Urothelium cell line (cell line): ENCODE results near the gene SPCS3.
"Not testable (repeated sequence)": the region's sequence is repeated elsewhere in the genome, so short reads cannot be mapped to it uniquely, and the experiment has no call there.

Experiments used
- DNase-seq: peaks from one replicate; pipeline ENCODE4 v3.0.0; 2011; ENCODE audit warnings: low spot score, mixed read lengths
- FAIRE-seq: peaks from 2 replicates; lab custom pipeline; 2011; peaks lifted over from hg19 to GRCh38; lab: Jason Lieb, UNC

SPCS3 gene

GRCh38 chr4:176340871-176341685, 21.3 kb downstream of the SPCS3 start:
- DNase-seq (peak; percentile 29), FAIRE-seq (no peak)

- DNase-seq (no peak), FAIRE-seq (no peak)
These were observed 22.6 kb downstream of the SPCS3 start for GRCh38 chr4:176342384-176342783.

- DNase-seq (no peak), FAIRE-seq (no peak)
These were observed 23.5 kb downstream of the SPCS3 start for GRCh38 chr4:176343286-176343685.

- FAIRE-seq, DNase-seq: not testable (repeated sequence)
These were observed 25.6 kb downstream of the SPCS3 start for GRCh38 chr4:176345346-176345745.

DNA sequence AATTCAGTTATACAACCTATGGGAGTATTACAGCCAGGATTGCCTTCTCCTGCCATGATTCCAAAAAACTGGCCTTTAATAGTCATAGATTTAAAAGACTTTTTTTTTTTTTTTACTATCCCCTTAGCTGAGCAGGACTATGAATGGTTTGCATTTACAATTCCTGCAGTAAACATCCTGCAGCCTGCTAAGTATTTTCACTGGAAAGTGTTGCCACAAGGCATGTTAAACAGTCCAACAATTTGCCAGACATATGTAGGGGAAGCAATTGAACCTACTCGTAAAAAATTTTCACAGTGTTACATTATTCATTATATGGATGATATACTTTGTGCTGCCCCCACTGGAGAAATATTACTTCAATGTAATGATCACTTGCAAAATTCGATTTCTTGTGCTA, 27.1 kb downstream of the SPCS3 start:
- not testable (repeated sequence) for DNase-seq, FAIRE-seq

GRCh38 chr4:176350671-176351070, 30.9 kb downstream of the SPCS3 start:
- FAIRE-seq = no peak

GRCh38 chr4:176354884-176355283, 35.1 kb downstream of the SPCS3 start:
- DNase-seq = no peak
- FAIRE-seq = no peak

More at GRCh38 chr4:176350671-176351070, 30.9 kb downstream of the SPCS3 start:
- DNase-seq = no peak

DNA sequence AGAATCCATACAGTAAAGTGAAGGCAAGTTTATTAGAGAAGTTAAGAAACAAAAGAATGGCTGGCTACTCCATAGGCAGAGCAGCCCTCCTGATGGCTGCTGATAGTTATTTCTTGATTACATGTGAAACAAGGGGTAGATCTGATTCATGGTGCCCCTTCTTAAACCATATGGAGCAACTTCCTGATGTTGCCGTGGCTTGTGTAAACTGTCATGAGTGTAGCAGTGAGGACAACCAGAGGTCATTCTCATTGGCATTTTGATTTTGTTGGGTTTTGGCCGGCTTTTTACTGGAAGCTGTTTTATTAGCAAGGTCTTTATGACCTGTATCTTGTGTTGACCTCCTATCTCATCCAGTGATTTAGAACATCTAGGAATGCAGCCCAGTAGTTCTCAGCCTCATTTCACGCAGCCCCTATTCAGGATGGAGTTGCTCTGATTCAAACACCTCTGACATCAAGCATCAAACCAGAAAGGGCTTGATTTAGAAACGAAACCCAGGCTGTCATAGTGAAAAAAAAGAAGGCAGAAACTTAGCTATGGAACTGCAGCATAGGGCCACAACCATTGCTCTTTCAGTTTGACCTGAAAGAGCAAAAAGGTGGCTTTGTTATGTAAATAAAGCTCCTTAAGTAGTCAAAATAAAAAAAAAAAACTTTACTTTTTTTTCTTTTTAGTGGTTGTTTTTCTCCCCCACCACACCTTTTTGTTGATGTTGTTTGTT, 37.8 kb downstream of the SPCS3 start:
- no peak for DNase-seq
- no peak for FAIRE-seq

- no peak for DNase-seq
- FAIRE-seq = no peak
These were observed 38.3 kb downstream of the SPCS3 start for GRCh38 chr4:176358083-176358469.

GRCh38 chr4:176359590-176359989, 39.8 kb downstream of the SPCS3 start:
- DNase-seq (no peak), FAIRE-seq (no peak)

GRCh38 chr4:176360446-176360845, 40.7 kb downstream of the SPCS3 start:
- no peak for FAIRE-seq
- no peak for DNase-seq

DNA sequence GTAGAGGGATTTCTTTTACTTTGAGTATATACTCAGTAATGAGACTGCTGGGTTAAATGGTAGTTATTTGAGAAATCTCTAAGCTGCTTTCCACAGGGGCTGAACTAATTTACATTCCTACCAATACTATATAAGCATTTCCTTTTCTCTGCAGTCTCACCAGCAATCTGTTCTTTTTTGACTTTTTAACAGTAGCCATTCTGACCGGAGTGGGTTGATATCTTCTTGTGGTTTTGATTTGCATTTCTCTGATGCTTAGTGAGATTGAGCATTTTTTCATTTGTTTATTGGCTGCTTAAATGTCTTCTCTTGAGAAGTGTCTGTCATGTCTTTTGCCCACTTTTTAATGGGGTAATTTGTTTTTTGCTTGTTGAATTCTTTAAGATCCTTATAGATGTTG, 43.3 kb downstream of the SPCS3 start:
- DNase-seq (no peak), FAIRE-seq (no peak)

GRCh38 chr4:176367771-176368465, 48.2 kb downstream of the SPCS3 start:
- DNase-seq (no peak), FAIRE-seq (no peak)

DNA sequence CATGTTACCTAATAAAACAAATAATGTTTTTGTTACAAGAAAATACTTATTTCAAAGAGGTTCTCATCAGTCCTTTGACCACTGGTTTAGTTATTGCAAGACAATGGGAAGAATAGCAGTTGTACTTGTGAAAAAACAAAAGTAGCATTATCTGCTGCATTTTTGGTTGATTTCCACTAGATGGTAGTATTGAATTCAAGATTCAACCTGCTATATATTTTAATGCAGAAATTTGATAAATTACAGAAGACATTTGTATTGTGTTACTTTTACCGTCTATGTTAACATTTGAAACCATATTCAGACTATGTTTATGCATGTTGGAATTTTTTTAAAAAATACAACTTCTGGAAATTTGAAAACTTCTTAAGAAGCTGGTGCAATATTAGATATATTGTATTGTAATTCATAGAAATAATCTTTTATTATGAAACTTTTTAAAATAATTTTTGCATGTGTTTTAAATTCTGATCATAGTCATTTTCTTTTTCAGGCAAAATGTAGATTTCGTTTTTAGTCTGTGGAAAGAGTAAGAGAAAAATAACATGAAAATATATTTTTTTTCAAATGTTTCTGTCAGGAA, 56.4 kb downstream of the SPCS3 start:
- DNase-seq (peak; percentile 11), FAIRE-seq (no peak)

- DNase-seq (peak; percentile 16), FAIRE-seq (no peak)
These were observed 58.0 kb downstream of the SPCS3 start for GRCh38 chr4:176377780-176378179.

DNA sequence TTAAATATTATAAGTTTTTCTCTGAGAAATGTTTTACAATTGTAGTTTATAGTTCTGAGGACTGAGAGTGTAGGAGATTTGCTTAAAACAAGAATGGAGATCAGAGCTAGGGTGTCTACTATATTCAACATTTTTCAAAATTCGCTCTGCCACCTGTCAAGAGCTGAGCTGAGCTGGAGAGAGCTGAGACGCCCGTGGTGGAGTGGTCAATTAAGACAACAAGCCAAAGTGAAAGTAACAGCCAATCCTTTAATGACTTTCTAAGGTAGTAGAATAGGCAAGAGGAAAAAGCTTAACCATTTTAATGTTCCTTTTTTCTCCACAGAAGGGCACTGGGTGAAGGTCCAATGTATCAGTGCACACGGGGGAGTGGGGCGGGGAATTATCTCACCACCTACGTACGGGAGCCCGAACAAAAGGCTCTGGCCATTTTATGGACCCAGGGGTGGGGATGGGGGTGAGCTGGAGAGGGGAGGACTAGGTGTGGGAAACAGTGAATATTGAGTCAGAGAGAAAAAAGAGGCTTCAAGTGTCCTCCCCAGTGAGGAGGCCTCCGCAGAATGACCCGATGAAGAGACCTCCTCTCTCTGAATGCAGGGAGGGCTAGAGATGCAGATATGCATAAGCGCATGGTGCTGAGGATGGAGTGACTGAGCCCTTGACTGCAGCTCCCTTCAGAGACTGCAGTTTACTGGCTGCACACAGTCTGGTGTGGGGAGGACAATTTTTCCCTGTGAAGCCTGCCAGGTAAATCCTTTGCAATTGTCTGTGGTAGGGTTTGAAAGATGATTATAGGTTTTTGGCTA, 60.8 kb downstream of the SPCS3 start:
- no peak for FAIRE-seq
- no peak for DNase-seq
